Hindlimb muscle (tissue), 1 donor: Measurements from ENCODE around the gene MALT1. TPM values are rescaled to one million over a fixed set of nuclear protein-coding genes. Genes with fewer than 3 reads are reported as not detected.

Experiments
- DNase-seq: peaks from one replicate; pipeline ENCODE4 v3.0.0-alpha.2; 2013
- polyA plus RNA-seq: library from polyadenylated mRNA; unstranded; fragments of 120-200 nt; gene quantifications from one replicate; pipeline ENCODE4 v1.2.1, GENCODE V29; 2013; ENCODE audit not compliant: insufficient read length

The MALT1 gene
- polyA plus RNA-seq, 1 donor: 13.5 TPM

DNA sequence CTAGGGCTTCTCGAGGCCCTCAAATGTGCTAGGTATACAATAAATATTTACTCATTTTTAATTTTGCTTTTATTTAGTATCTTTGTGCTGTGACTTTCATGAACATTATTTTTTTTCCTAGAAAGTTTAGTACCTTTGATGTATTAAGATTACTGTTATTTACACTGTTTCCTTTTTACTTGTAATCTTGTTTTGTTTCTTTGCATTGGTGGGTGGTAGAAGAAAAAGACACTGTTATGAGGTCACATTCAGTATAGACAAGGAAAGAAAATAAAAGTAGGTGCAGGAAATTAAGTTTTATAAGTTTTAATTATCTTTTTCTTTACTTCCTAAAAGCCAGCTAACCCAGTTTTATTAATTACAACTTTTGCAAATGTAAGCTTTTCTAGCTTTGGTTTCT is 23.0 kb downstream of the MALT1 start:
- no peak for DNase-seq

GRCh38 chr18:58694720-58695468 is 23.6 kb downstream of the MALT1 start:
- DNase-seq: no peak

GRCh38 chr18:58695772-58696171 is 24.5 kb downstream of the MALT1 start:
- no peak for DNase-seq

DNA sequence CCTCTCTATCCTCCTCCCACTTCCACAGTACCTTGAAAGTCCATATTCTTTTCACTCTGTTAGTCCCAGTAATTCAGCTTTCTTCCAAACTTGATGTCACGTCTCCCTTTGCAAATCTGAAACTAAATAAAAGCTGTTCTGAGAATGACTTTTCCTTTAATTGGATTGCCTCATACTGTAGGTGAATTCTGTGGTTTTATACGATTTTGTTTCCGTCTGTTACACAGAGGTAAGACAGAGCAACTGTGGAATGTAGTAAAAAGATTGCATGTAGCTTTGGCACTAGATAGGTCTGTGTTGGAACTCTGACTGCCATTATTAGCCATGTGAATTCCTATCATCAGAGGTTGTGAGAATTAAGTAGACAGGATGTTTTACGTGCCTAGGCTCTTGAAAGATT is 25.9 kb downstream of the MALT1 start:
- no peak for DNase-seq

GRCh38 chr18:58698701-58699193 is 27.5 kb downstream of the MALT1 start:
- DNase-seq: no peak

DNA sequence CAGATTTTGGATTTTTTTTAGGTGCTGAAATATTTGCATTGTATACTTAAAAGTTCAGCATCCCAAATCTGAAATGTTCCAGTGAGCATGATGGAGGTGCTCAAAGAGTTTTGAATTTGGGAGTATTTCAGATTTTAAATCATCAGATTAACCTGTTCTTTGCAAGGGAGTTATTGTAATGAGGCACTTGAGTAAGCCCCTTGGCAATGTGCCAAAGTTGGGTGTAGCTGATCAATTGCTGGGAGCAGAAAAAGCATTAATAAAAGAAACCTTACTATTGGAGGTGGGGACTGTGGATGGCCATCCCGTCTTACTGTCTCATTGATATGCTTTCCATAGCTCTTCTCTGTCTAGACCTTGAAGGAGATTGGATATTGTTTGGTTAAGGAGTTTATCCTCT is 28.3 kb downstream of the MALT1 start:
- no peak for DNase-seq

DNA sequence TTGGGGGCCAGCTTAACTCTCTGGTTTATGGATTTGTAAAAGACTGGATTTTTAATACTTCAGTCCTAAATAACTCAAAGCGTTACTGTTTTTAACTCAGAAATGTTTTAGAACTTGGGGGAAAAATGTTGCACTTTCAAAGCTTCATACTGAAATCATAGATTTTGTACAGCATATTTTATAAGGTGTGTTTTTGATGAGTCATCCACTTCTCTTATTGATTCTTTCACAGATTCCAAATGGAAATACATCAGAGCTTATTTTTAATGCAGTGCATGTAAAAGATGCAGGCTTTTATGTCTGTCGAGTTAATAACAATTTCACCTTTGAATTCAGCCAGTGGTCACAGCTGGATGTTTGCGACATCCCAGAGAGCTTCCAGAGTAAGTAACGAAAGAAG is 28.9 kb downstream of the MALT1 start:
- no peak for DNase-seq

DNA sequence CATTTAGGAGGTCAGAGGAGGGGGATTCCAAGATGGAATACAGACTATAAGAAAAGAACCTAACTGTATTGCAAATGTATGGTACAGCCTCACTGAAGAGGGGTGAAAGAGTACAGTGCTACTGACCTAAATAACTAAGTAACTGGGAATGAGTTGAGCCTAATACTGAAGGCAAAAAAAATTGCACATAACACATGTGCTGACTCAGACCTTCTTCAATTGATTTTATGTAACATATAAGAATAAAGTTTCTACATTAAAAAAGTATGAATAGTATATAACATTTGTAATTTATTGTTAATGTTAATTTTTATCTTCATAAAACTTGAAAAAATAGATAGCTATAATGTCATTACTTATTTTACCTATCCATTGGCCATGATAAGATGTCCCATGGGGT is 41.7 kb downstream of the MALT1 start:
- no peak for DNase-seq

DNA sequence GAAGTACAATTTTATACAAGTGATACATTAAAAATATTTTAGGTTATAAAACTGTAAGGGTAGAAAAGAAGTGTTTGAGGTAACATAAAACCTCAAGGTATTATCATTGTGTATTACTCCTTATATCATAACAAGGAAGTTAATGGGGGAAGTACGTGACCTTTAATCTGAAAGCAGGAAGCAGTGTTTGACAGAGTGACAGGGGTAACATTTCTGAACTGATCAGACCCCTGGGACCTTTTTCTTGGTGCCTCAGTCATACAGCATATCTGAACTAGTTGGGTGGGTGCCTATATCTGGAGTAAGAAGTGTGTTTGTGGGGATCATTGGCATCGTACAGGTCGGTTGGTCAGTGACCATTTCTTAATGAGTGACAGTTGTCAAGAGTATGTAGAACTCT is 43.0 kb downstream of the MALT1 start:
- DNase-seq: no peak

GRCh38 chr18:58714821-58715220 is 43.6 kb downstream of the MALT1 start:
- DNase-seq: no peak

- DNase-seq: no peak
Measured at GRCh38 chr18:58715540-58715939, 44.3 kb downstream of the MALT1 start.

GRCh38 chr18:58716060-58716756 is 44.9 kb downstream of the MALT1 start:
- DNase-seq: no peak

DNA sequence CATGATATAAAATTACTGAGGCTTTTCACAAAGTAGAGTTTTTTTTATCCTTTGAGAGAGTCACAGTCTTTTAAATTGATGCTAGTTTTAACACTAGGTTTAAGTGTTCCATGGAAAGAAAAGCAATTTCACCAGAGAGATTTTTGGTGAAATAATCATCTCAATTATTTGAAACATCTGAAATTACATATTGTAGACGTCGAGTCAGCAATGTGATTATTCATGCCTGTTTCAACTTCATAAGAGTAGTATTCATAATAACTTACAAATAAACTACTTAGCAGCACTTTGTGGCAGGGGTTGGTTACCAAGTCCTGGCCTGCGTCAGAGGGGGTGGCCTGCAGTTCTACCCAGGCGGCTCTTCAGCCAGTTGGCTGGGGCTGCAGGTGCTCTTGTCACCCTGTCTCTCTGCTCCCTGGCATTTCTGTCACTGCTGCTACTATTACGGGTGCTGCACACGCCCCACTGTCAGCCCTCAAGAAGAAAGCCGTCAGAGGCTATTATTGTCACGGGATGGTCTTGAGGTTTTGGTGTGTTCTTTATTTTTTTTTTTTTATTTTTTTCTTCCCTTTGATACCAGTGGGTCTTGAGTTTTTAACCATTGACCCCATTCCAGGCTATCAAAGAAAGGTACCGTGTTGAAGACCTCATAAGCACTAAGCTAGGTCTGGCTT is 50.4 kb downstream of the MALT1 start:
- no peak for DNase-seq

DNA sequence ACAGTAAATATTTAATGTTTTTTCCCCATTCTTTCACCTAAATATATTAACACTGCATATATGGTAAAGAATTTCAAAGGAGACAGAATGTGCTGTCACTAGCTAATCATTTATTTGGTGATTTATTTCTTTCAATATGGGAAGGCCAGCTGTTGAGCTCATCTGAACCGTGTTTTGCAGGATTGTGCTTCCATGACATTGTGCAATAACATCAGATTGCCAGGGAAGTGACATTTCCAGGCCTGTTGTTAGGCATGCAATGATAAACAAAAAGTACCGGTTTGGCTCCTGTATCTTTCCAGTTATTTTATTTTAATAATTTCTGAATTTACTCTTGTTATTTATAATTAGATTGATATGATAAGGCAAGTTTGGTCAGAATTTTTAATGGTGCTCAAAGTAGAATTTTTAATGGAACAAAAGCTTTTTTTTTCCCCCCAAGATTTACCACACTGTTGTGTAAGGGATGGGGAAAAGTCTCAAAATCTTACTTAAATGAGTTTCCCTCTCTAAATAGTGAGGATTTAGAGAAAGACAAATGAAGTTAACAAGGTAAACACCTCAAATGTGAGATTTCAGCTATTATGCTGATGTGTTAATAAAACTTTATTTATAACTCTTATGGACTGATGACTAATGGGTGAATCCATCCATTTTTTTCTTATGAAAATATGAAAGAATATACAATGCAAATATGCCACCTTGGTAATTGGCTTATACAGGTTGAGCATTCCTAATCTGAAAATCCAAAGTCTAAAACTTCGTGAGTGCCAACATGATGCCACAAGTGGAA is 52.7 kb downstream of the MALT1 start:
- no peak for DNase-seq

GRCh38 chr18:58726671-58727070 is 55.4 kb downstream of the MALT1 start:
- DNase-seq: peak; percentile 6

GRCh38 chr18:58727776-58728500 is 56.7 kb downstream of the MALT1 start:
- no peak for DNase-seq

DNA sequence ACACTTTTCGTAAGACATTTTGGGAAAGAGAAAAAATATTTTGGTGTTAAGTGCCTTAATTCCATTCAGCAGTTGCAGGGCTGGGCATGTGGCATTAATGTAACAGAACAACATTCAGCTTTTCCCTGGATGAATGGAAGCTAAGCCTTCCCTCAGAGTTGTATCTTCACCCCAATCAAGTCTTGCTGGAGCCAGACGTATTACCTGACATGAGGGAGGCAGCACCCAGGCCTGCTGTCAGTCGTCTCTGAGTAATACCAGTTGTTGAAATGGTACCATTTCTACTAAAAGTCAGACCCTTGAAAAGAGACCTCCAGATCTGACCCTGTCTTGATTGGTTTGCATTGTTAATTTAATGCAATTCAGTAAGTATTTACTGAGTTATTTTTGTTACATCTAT is 57.5 kb downstream of the MALT1 start:
- DNase-seq: no peak

GRCh38 chr18:58730618-58731017 is 59.4 kb downstream of the MALT1 start:
- DNase-seq: no peak

GRCh38 chr18:58732471-58732870 is 61.2 kb downstream of the MALT1 start:
- DNase-seq: no peak

- no peak for DNase-seq
Measured at GRCh38 chr18:58733866-58734265, 62.6 kb downstream of the MALT1 start.

DNA sequence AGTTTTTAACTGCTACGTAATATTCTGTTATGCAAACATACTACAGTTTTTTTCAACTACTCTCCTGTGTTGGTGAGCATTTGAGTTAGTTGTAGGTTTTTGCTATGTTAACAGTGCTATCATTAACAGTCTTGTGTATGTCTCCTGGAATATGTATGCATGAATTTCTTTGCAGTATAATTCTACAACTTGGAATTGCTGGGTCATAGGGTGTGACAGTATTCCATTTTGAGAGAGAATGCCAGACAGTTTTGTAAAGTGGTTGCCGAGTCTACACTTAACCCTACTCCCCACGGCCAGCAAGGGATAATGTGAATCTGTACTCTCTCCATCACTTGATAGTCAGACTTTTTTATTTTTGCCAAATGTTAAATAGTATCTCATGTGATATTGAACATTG is 67.1 kb downstream of the MALT1 start:
- no peak for DNase-seq

GRCh38 chr18:58745914-58746313 is 74.6 kb downstream of the MALT1 start:
- no peak for DNase-seq
